ENCODE measurements around the gene OGFRL1.

The OGFRL1 gene

DNA sequence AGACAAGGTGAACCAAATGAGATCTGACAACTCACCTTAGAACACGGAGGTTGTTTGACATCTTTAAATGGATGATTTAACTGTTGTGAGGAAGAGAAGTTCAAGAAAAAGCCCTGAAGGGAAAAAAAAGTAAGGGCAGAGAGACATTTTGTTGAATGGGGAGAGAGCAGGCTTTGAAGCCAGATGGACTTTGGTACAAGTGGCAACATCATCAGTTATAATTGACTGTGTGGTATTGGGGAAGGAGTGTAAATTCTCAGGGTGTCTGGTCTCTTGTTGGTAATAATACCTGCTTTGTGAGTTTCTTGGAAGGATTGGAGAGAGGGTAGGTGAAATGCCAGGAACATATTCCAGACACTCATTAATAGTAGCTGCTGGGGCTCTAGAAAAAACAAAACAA is 21.6 kb downstream of the OGFRL1 start:
- Histone ChIP-seq H3K9me3 (ENCODE audit: insufficient read depth, low read depth, low read length) (no peaks in the 10 kb centered on the region), H3K4me1 (ENCODE audit: insufficient read depth, low read length) (no peaks in the 10 kb centered on the region), H3K36me3 (ENCODE audit: insufficient read depth, low read depth, low read length) (no peaks in the 10 kb centered on the region), H3K27ac (ENCODE audit: low read length) (no peak overlapping the region), H3K4me3 (ENCODE audit: low read length) (no peak overlapping the region), H3K9ac (ENCODE audit: low read depth, low read length) (no peak overlapping the region), H3K27me3 (ENCODE audit: insufficient read depth, low read length) (no peaks in the 10 kb centered on the region)

DNA sequence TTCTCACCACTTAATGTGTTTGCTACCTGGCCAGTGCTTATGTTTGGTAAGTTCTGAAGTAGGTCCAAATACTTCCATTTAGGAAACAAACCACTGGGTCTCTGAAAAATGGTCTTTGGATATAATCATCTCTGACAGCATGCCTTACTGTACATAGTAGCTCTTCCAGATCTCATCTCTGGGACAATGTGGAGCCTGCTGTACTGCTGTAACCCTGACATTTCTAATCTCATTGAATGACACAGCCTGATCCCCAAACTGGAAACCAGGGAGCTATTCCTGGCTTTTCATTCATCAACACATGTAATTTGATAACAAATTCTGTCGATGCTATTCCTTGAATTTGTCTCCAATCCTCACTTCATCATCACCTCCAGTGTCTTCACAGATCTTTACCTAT is 23.5 kb downstream of the OGFRL1 start:
- Histone ChIP-seq H3K27ac (ENCODE audit: low read length) (no peak overlapping the region), H3K4me1 (ENCODE audit: insufficient read depth, low read length) (no peaks in the 10 kb centered on the region), H3K27me3 (ENCODE audit: insufficient read depth, low read length) (no peaks in the 10 kb centered on the region), H3K4me3 (ENCODE audit: low read length) (no peak overlapping the region), H3K36me3 (ENCODE audit: insufficient read depth, low read depth, low read length) (no peaks in the 10 kb centered on the region), H3K9ac (ENCODE audit: low read depth, low read length) (no peak overlapping the region), H3K9me3 (ENCODE audit: insufficient read depth, low read depth, low read length) (no peaks in the 10 kb centered on the region)

DNA sequence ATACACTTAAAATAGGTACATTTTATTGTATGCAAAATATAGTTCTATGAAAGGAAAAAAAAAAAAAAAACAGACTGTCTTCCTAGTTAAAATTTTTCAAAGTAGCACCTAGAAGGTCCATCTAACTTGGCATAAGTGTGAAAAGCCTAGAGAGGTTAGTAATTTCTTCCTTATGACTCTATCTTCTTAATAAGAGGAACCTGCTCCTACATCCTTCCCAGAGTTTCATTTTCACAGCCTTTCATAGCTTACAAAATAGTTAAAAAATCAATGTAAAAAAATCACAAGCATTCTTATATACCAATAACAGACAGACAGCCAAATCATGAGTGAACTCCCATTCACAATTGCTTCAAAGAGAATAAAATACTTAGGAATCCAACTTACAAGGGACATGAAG is 28.8 kb downstream of the OGFRL1 start:
- Histone ChIP-seq H3K9ac (ENCODE audit: low read depth, low read length) (no peak overlapping the region), H3K4me3 (ENCODE audit: low read length) (no peak overlapping the region), H3K9me3 (ENCODE audit: insufficient read depth, low read depth, low read length) (no peaks in the 10 kb centered on the region), H3K4me1 (ENCODE audit: insufficient read depth, low read length) (no peaks in the 10 kb centered on the region), H3K36me3 (ENCODE audit: insufficient read depth, low read depth, low read length) (no peaks in the 10 kb centered on the region), H3K27me3 (ENCODE audit: insufficient read depth, low read length) (no peaks in the 10 kb centered on the region), H3K27ac (ENCODE audit: low read length) (no peak overlapping the region)

DNA sequence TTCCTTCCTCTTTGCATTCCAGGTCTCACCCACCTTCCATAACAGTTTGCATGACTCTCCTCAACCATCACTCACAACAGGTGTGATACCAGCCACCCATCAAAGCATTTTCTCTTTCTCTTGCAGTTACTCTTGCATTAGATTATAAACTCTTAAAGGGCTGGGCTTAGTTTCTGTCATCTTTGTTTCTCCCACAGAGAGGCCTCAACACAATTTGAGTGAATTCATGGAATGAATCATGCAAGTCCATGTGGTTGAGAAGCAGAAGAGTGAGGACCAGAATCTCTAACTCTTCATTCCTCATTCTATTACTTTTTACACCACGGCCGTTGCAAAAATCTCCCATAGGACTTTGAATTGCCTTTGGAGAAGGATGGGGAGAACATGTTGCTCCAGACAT is 31.4 kb downstream of the OGFRL1 start:
- H3K27me3 ChIP-seq (ENCODE audit: insufficient read depth, low read length) = no peaks in the 10 kb centered on the region
- no peaks in the 10 kb centered on the region for H3K4me1 ChIP-seq (ENCODE audit: insufficient read depth, low read length)
- H3K27ac ChIP-seq (ENCODE audit: low read length) = no peak overlapping the region
- H3K36me3 ChIP-seq (ENCODE audit: insufficient read depth, low read depth, low read length) = no peaks in the 10 kb centered on the region
- no peak overlapping the region for H3K4me3 ChIP-seq (ENCODE audit: low read length)
- no peaks in the 10 kb centered on the region for H3K9me3 ChIP-seq (ENCODE audit: insufficient read depth, low read depth, low read length)
- no peak overlapping the region for H3K9ac ChIP-seq (ENCODE audit: low read depth, low read length)

DNA sequence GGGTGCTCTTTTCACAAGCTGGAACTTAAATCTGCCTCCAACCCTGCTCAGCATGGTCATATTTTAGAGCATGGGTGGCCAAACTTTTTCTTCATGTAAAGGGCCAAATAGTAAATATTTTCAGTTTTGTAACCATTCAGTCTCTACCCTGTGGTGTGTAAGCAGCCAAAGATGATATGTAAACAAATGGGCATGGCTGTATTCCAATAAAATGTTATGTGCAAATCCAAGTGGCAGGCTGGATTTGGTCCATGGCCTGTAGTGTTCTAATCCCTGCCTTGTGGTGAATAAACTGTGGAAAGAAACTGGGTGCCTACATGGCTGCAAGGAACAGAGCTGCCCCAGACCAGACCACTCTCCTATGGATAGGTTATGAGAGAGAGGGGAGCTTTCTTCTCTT is 32.7 kb downstream of the OGFRL1 start:
- Histone ChIP-seq H3K4me1 (ENCODE audit: insufficient read depth, low read length) (no peaks in the 10 kb centered on the region), H3K9ac (ENCODE audit: low read depth, low read length) (no peak overlapping the region), H3K27me3 (ENCODE audit: insufficient read depth, low read length) (no peaks in the 10 kb centered on the region), H3K9me3 (ENCODE audit: insufficient read depth, low read depth, low read length) (no peaks in the 10 kb centered on the region), H3K36me3 (ENCODE audit: insufficient read depth, low read depth, low read length) (no peaks in the 10 kb centered on the region), H3K4me3 (ENCODE audit: low read length) (no peak overlapping the region), H3K27ac (ENCODE audit: low read length) (no peak overlapping the region)

DNA sequence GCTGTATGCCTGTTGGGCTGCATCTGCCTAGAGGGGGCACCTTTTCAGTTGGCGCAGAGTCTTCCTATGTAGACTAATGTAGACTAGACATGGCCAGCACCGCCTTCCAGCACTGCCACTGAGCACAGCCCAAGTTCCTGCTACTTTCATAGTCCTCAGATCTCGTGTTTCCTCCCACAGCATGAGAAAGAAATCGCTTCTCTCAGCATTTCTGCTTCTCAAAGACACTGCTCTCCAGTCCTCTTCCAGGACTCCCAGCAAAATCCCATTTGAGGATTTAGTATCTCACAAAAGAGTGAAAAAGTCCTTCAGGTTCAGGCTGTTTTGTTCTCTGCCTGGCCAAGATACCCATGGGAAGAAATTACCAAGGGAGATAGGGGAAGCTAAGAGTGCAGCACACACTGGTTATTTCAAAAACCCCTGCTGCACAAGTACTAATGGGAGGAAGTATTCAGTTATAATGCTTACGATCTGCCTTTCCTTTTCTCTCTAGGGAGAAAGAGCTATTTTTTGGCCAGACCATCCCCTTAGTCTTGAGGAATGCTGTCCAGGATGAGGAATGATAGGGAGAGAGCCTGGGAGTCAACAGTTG is 35.7 kb downstream of the OGFRL1 start:
- Histone ChIP-seq H3K9me3 (ENCODE audit: insufficient read depth, low read depth, low read length) (no peaks in the 10 kb centered on the region), H3K4me1 (ENCODE audit: insufficient read depth, low read length) (no peaks in the 10 kb centered on the region), H3K27me3 (ENCODE audit: insufficient read depth, low read length) (no peaks in the 10 kb centered on the region), H3K4me3 (ENCODE audit: low read length) (no peak overlapping the region), H3K9ac (ENCODE audit: low read depth, low read length) (no peak overlapping the region), H3K36me3 (ENCODE audit: insufficient read depth, low read depth, low read length) (no peaks in the 10 kb centered on the region), H3K27ac (ENCODE audit: low read length) (no peak overlapping the region)

DNA sequence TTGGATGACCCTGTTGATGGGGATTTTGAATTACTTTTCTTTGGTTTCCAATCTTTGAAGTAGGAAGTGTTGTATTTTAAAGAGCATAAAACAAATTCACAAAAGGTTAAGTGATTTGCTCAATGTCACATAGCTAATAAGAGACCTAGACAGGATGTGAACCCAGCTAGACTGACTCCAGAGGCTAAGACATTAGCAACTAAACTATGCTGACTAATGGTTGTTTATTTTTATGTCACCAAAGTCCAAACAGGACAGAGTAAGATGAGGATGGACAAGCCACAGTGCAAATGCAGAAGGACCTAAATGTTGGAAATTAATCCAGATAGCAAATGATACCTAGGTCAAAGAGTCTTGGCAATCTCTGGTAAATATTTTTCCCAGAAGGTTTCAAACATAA is 38.0 kb downstream of the OGFRL1 start:
- H3K4me3 ChIP-seq (ENCODE audit: low read length) = no peak overlapping the region
- H3K4me1 ChIP-seq (ENCODE audit: insufficient read depth, low read length) = no peaks in the 10 kb centered on the region
- no peaks in the 10 kb centered on the region for H3K36me3 ChIP-seq (ENCODE audit: insufficient read depth, low read depth, low read length)
- no peak overlapping the region for H3K9ac ChIP-seq (ENCODE audit: low read depth, low read length)
- H3K27ac ChIP-seq (ENCODE audit: low read length) = no peak overlapping the region
- no peaks in the 10 kb centered on the region for H3K9me3 ChIP-seq (ENCODE audit: insufficient read depth, low read depth, low read length)
- no peaks in the 10 kb centered on the region for H3K27me3 ChIP-seq (ENCODE audit: insufficient read depth, low read length)

DNA sequence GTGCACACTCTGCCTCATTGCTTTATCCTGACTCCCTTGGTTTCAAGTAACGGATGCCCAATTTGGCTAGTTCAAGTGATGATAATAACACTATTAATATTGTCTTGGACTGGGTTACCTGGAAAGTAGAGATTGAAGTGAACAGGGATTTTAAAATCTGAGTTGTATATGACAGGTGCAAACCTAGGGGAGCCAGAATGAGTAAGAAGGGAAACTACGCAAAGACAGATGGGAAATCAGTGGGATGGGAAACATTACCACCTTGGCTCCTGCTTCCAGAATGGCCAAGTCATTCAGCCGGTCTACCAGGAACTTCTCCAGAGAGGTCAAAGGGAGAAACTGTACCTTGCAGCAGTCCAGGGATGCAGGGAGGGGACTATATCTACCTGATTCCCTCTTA is 41.9 kb downstream of the OGFRL1 start:
- no peaks in the 10 kb centered on the region for H3K9me3 ChIP-seq (ENCODE audit: insufficient read depth, low read depth, low read length)
- H3K4me1 ChIP-seq (ENCODE audit: insufficient read depth, low read length) = peaks cover 9% of the 10 kb centered on the region; the same call in 1 of the 2 replicates
- no peaks in the 10 kb centered on the region for H3K27me3 ChIP-seq (ENCODE audit: insufficient read depth, low read length)
- no peak overlapping the region for H3K4me3 ChIP-seq (ENCODE audit: low read length)
- H3K27ac ChIP-seq (ENCODE audit: low read length) = no peak overlapping the region
- H3K36me3 ChIP-seq (ENCODE audit: insufficient read depth, low read depth, low read length) = no peaks in the 10 kb centered on the region
- no peak overlapping the region for H3K9ac ChIP-seq (ENCODE audit: low read depth, low read length)

DNA sequence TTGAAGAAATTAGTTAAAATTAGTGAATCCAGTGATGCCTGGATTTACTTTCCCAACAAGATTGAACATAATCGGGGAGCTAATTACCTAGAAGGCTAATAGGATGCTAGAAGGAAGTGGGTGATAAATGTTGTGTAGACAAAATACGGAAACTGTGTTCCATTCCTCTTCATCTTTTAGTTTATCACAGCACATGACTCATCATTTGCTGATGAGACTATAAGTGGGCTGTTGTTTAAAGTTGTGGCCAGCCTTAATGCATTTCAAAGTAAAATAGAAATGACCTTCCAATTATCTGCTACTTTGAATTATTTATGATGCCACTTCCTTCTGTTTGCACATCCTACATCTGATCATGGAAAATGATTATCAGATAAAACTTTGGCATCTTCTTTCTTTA is 43.4 kb downstream of the OGFRL1 start:
- no peaks in the 10 kb centered on the region for H3K36me3 ChIP-seq (ENCODE audit: insufficient read depth, low read depth, low read length)
- peaks cover 13% of the 10 kb centered on the region; the same call in 1 of the 2 replicates for H3K4me1 ChIP-seq (ENCODE audit: insufficient read depth, low read length)
- H3K27me3 ChIP-seq (ENCODE audit: insufficient read depth, low read length) = no peaks in the 10 kb centered on the region
- H3K4me3 ChIP-seq (ENCODE audit: low read length) = no peak overlapping the region
- no peak overlapping the region for H3K27ac ChIP-seq (ENCODE audit: low read length)
- no peak overlapping the region for H3K9ac ChIP-seq (ENCODE audit: low read depth, low read length)
- H3K9me3 ChIP-seq (ENCODE audit: insufficient read depth, low read depth, low read length) = peaks cover 4% of the 10 kb centered on the region; the same call in 1 of the 2 replicates

DNA sequence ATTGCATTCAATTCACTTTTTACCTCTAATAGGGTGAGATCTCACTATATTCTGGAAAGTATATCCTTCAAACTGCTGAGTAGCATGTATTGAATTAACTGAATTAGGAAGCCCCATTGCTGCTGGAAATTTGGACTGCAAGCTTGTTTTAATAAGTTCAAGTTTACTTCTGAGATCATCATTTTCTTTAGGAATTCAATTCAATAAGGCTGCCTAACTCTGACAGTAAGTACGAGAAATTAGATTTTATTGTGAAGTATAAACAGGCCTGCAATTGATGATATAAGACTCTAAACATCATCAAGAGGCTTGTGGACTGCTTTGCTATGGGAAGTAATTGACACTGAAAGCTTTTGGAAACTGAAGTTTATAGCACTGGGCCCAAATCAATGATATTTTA is 44.4 kb downstream of the OGFRL1 start:
- Histone ChIP-seq H3K27me3 (ENCODE audit: insufficient read depth, low read length) (no peaks in the 10 kb centered on the region), H3K9ac (ENCODE audit: low read depth, low read length) (no peak overlapping the region), H3K9me3 (ENCODE audit: insufficient read depth, low read depth, low read length) (peaks cover 4% of the 10 kb centered on the region; the same call in 1 of the 2 replicates), H3K4me1 (ENCODE audit: insufficient read depth, low read length) (peaks cover 13% of the 10 kb centered on the region; the same call in 1 of the 2 replicates), H3K27ac (ENCODE audit: low read length) (no peak overlapping the region), H3K4me3 (ENCODE audit: low read length) (no peak overlapping the region), H3K36me3 (ENCODE audit: insufficient read depth, low read depth, low read length) (no peaks in the 10 kb centered on the region)

DNA sequence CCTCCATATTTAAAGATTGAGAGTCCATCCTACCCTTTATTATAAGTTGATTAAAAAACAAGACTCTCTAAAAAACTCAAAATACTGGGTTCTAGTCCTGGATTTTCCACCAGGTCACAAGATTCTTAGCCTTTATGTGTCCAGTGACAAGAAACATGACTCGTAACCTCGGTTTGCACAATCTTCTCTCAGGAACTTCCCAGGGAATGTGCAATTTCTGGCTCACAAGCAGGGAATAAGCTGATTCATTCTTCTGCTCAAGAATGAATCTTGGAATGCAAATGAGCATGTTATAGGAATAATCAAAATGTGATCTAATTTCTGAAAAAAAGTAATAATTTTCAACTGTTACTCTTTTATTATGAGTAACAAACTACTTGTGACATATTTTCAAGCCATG is 45.1 kb downstream of the OGFRL1 start:
- no peak overlapping the region for H3K4me3 ChIP-seq (ENCODE audit: low read length)
- H3K4me1 ChIP-seq (ENCODE audit: insufficient read depth, low read length) = peaks cover 13% of the 10 kb centered on the region; the same call in 1 of the 2 replicates
- peaks cover 4% of the 10 kb centered on the region; the same call in 1 of the 2 replicates for H3K9me3 ChIP-seq (ENCODE audit: insufficient read depth, low read depth, low read length)
- no peaks in the 10 kb centered on the region for H3K36me3 ChIP-seq (ENCODE audit: insufficient read depth, low read depth, low read length)
- no peaks in the 10 kb centered on the region for H3K27me3 ChIP-seq (ENCODE audit: insufficient read depth, low read length)
- no peak overlapping the region for H3K9ac ChIP-seq (ENCODE audit: low read depth, low read length)
- no peak overlapping the region for H3K27ac ChIP-seq (ENCODE audit: low read length)

DNA sequence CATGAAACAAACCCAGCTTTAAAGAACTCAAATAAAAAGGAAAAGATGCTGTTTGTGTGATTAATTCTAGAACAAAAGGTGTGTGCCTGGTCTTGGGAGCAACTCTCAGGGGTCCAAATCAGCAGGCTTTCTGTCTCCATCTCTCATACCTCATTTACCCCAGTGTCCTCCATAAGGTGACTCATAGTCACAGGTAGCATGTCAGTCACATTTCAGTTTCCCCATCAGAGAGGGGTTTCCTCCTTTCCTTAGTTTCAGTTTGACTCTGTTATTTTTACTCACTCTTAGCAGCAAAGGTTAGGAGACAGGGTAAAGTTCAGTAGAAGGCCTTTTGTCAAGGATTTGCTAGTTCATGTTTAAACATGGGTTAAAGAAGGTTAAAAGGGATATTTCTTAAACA is 46.2 kb downstream of the OGFRL1 start:
- Histone ChIP-seq H3K4me1 (ENCODE audit: insufficient read depth, low read length) (peaks cover 13% of the 10 kb centered on the region; the same call in 1 of the 2 replicates), H3K9me3 (ENCODE audit: insufficient read depth, low read depth, low read length) (peaks cover 4% of the 10 kb centered on the region; the same call in 1 of the 2 replicates), H3K27me3 (ENCODE audit: insufficient read depth, low read length) (no peaks in the 10 kb centered on the region), H3K4me3 (ENCODE audit: low read length) (no peak overlapping the region), H3K27ac (ENCODE audit: low read length) (no peak overlapping the region), H3K9ac (ENCODE audit: low read depth, low read length) (no peak overlapping the region), H3K36me3 (ENCODE audit: insufficient read depth, low read depth, low read length) (no peaks in the 10 kb centered on the region)
